Fibroblast of lung (primary cell): ENCODE measurements around the gene THPO.

Source experiments
- CTCF ChIP-seq, 2 donors: IDR thresholded peaks in 1 of 2; conservative IDR thresholded peaks in 1 of 2; 1 replicate in 1 of 2; 2 replicates in 1 of 2; pipeline ENCODE4 v1.5.1; 2011 to 2012; ENCODE audit warnings: low read length in 2 of 2, control low read depth in 1 of 2, inconsistent platforms in 1 of 2, low read depth in 1 of 2, mild to moderate bottlenecking in 1 of 2
- EZH2 ChIP-seq: IDR thresholded peaks from 2 replicates; pipeline ENCODE4 v1.5.1; 2012; ENCODE audit warnings: low read length, control low read depth, mild to moderate bottlenecking; ENCODE audit errors: missing control alignments

- TF ChIP-seq EZH2 (no peak), CTCF (conservative IDR thresholded peaks at IDR 0.05 in 1 of 2, IDR thresholded peaks at IDR 0.05 in 1 of 2; ENCODE audit: low read depth in 1 of 2, low read length in 2 of 2) (no peak)
These were observed 27.4 kb downstream of the THPO start for GRCh38 chr3:184350618-184351017.
